Erythroblast (primary cell): Measurements from ENCODE around the gene CASTOR2.

ENCODE experiments used
- GATA1 ChIP-seq: IDR thresholded peaks from 2 replicates; pipeline ENCODE4 v1.6.1; 2011; ENCODE audit warnings: low read depth, mild to moderate bottlenecking, control low read depth, low read length, moderate library complexity
- POLR2A ChIP-seq: IDR thresholded peaks from 2 replicates; pipeline ENCODE4 v1.6.1; 2011; ENCODE audit warnings: mild to moderate bottlenecking, low read length

GRCh38 chr7:75066521-75066920 is 102.0 kb downstream of the CASTOR2 start:
- TF ChIP-seq POLR2A (no peak), GATA1 (no peak)
